NB4 (cell line): ENCODE data around the gene DOK3.
A peak's percentile ranks its signal among the peaks of the same experiment; 100 is the strongest.

Experiments
- DNase-seq: peaks from one replicate; pipeline ENCODE4 v3.0.0; 2010; ENCODE audit warnings: low read depth
- H3K4me3 ChIP-seq: one replicate; pipeline ENCODE4 v1.5.1; 2011; ENCODE audit warnings: mild to moderate bottlenecking, low read depth, low read length, moderate library complexity
- CTCF ChIP-seq: IDR thresholded peaks from one replicate; pipeline ENCODE4 v1.5.1; 2012; ENCODE audit warnings: low read depth, low read length
- MYC ChIP-seq: IDR thresholded peaks from 2 replicates; pipeline ENCODE4 v1.6.1; 2011; ENCODE audit warnings: low read depth, low read length
- POLR2A ChIP-seq: IDR thresholded peaks from 2 replicates; pipeline ENCODE4 v1.6.1; 2011; ENCODE audit warnings: mild to moderate bottlenecking; ENCODE audit not compliant: insufficient read length; ENCODE audit errors: extremely low read depth
- TF ChIP-seq, protein P1 (sequence below): IDR thresholded peaks from 2 replicates; pipeline ENCODE4 v1.6.1; 2011; ENCODE audit warnings: low read depth, low read length

The DOK3 gene

DNA sequence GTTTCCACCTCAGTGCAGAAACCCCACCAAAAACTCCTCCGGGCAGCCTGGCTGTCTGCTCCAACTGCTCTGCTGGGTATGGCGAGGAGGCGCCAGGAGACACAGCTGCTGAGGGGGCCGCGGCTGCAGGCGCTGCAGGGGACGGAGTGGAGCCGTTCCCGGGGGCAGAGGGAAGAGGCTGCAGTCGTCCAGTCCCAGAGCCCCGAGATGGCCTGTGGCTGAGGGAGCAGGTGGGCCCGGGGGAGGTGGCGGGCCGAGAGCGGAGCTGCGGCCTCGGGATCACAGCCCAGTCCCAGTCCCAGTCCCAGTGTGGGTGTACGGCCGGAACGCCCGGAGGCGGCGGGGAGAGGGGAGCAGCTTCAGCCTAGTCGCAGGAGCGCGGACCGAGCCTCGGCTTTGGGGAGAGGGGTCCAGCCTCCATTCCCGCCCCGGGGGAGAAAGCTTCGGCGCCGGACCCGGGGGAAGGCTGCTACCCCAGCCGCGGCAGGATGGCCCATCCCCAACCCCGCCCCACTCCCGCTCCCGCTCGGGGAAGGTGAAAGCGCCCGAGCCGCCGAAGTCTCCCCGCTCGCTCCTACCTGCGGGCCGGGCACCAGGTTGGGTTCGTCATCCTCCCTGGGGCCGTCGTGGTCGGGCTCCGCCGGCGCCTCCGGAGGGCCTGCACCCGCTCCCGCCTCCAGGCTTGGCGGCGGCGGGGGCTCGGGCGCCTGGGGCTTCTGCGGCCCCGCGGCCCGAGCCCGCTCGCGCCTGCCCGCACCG lies 44.2 kb upstream of the DOK3 start:
- TF ChIP-seq CTCF (no peak), MYC (no peak), POLR2A (no peak)
- TF ChIP-seq, protein P1, sequence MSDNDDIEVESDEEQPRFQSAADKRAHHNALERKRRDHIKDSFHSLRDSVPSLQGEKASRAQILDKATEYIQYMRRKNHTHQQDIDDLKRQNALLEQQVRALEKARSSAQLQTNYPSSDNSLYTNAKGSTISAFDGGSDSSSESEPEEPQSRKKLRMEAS, result no peak
- DNase-seq, result peak; percentile 42
- peak overlapping the region; percentile 71 for H3K4me3 ChIP-seq

GRCh38 chr5:177552839-177553455 lies 43.3 kb upstream of the DOK3 start:
- peak overlapping the region; percentile 71 for H3K4me3 ChIP-seq
- DNase-seq, result peak; percentile 43
- TF ChIP-seq MYC (no peak), POLR2A (no peak), CTCF (no peak)
- TF ChIP-seq, protein P1, result no peak

DNA sequence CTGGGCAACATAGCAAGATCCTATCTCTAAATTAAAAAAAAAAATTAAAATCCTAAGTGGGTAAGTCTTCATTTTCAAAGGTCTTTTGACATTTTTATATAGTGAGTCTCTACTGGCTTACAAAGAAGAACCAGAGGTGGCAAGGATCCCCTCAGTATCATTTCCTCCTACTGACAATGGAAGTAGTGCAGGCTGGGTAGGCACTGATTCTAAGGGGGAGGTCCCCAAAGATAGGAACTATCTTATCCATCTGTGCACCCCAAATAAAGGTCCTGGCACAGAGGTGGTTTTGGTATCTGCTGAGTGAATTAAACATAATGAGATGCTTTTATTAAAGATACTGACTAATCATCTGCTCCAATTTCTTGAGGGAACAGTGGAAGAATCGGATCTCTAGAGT lies 40.5 kb upstream of the DOK3 start:
- TF ChIP-seq POLR2A (no peak), CTCF (no peak), MYC (no peak)
- TF ChIP-seq, protein P1, result no peak
- no peak for DNase-seq
- no peak overlapping the region for H3K4me3 ChIP-seq

- no peak overlapping the region for H3K4me3 ChIP-seq
- TF ChIP-seq CTCF, result no peak
- TF ChIP-seq, protein P1, result no peak
- TF ChIP-seq MYC, result no peak
- no peak for TF ChIP-seq POLR2A
- no peak for DNase-seq
These were observed 38.9 kb upstream of the DOK3 start for GRCh38 chr5:177548495-177548894.

DNA sequence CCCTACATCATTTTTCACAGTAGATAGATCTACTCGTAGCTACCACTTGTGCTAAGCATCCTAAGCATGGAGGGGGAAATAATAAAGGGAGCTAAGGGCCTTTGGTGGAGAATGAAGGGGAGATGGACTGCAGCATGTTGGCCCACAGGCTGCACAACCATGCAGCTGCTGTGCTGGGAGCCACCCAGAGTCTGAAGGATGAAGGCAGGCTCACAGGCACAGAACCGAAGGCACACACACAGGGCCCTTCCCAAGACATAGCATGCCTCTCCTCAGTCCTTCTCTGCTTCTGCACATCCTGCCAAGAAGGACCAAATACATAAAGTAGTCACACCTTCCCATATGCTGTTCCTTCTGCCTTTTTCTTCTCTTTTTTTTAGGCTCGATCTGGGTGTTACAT lies 38.1 kb upstream of the DOK3 start:
- TF ChIP-seq MYC (no peak), POLR2A (no peak), CTCF (no peak)
- TF ChIP-seq, protein P1, result no peak
- DNase-seq, result no peak
- H3K4me3 ChIP-seq, result no peak overlapping the region
